ENCODE measurements around the gene SLPI. TPM values are rescaled to one million over a fixed set of nuclear protein-coding genes. Genes with fewer than 3 reads are reported as not detected.
A peak's percentile ranks its signal among the peaks of the same experiment; 100 is the strongest.

SLPI gene
- total RNA-seq, 2 experiments from 2014 or later = not detected

DNA sequence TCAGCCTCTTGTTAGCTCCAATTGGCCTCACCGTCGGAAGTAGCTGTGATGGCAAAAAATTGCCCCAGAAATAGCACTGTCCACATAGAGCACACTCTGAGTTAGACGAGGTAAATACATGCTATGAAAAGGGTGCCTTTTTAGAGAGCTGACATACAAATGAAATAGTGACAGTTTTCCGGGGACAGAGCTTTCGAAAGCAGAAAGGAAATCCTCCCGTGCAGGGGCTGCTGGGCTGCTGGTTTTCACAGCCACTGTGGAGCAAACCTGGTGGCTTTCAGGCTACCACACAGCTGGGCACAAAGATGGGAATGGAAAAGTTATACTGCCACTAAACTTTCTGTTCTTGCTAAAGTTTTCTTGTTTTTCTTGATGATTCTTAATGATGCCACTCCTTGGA lies 8.3 kb downstream of the SLPI start:
- Histone ChIP-seq H3K79me2 (ENCODE audit: insufficient read depth, low read depth, low read length) (no peaks in the 10 kb centered on the region), H3K4me2 (ENCODE audit: low read length) (no peak overlapping the region), H3K9me3 (ENCODE audit: low read length) (no peaks in the 10 kb centered on the region), H3K36me3 (ENCODE audit: insufficient read depth, low read length) (no peaks in the 10 kb centered on the region), H3K9me2 (ENCODE audit: insufficient read depth, low read length) (no peaks in the 10 kb centered on the region), H2AFZ (ENCODE audit: low read length) (no peak overlapping the region), H4K20me1 (ENCODE audit: insufficient read depth, low read length) (no peaks in the 10 kb centered on the region), H3K4me3 (ENCODE audit: low read depth, low read length, poor library complexity, severe bottlenecking) (no peak overlapping the region), H3K27ac (ENCODE audit: low read depth, low read length, poor library complexity, severe bottlenecking) (no peak overlapping the region), H3K4me1 (ENCODE audit: insufficient read depth, low read length, poor library complexity, severe bottlenecking) (no peaks in the 10 kb centered on the region)
- ChIA-PET POLR2A (no interaction called here), CTCF (ENCODE audit: unreplicated experiment) (no interaction called here)
- no peak for TF ChIP-seq EZH2phosphoT487 (IDR thresholded peaks at IDR 0.05; ENCODE audit: borderline replicate concordance, low read depth, low read length)
- intact Hi-C loops (cut with micrococcal nuclease; ENCODE audit: unreplicated experiment) = no loop called here
- BruUV-seq (replicated peaks) = no TSS peak
- no peak for DNase-seq (ENCODE audit: low spot score)

- no TSS peak for BruUV-seq (replicated peaks)
- CTCF ChIA-PET (ENCODE audit: unreplicated experiment) = no interaction called here
These were observed 16.2 kb downstream of the SLPI start for GRCh38 chr20:45238139-45238538.

DNA sequence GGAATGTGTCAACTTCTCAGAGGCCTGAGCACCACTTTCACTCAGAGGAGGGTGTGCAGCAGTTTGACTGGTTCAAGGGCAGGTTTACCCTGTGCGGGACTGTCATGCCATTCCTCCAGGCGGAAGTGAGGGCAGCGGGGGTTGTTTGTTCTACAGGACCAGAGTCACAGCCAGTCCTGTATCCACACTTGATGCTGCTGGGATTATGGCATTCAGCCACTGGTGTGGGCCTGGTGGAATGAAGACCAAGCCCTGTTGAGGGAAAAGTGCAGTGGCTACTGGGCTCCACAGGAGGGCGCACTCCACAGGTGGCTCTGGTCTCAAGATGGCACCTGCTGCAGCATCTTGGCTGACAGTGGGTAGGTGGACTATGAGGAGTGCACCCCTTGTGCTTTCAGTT lies 18.4 kb downstream of the SLPI start:
- CTCF ChIA-PET (ENCODE audit: unreplicated experiment) = no interaction called here

More at GRCh38 chr20:45238139-45238538, 16.2 kb downstream of the SLPI start:
- TF ChIP-seq EZH2phosphoT487 (IDR thresholded peaks at IDR 0.05; ENCODE audit: borderline replicate concordance, low read depth, low read length) = no peak
- no peak for TF ChIP-seq CTCF (conservative IDR thresholded peaks at IDR 0.05; ENCODE audit: low read length)
- Histone ChIP-seq H3K79me2 (ENCODE audit: insufficient read depth, low read depth, low read length) (no peaks in the 10 kb centered on the region), H2AFZ (ENCODE audit: low read length) (no peak overlapping the region), H3K27ac (ENCODE audit: low read depth, low read length, poor library complexity, severe bottlenecking) (no peak overlapping the region), H3K36me3 (ENCODE audit: insufficient read depth, low read length) (no peaks in the 10 kb centered on the region), H3K9me3 (ENCODE audit: low read length) (no peaks in the 10 kb centered on the region), H4K20me1 (ENCODE audit: insufficient read depth, low read length) (no peaks in the 10 kb centered on the region), H3K4me1 (ENCODE audit: insufficient read depth, low read length, poor library complexity, severe bottlenecking) (no peaks in the 10 kb centered on the region), H3K4me2 (ENCODE audit: low read length) (no peak overlapping the region), H3K4me3 (ENCODE audit: low read depth, low read length, poor library complexity, severe bottlenecking) (no peak overlapping the region), H3K9me2 (ENCODE audit: insufficient read depth, low read length) (no peaks in the 10 kb centered on the region)
- POLR2A ChIA-PET = no interaction called here
- intact Hi-C loops (cut with micrococcal nuclease; ENCODE audit: unreplicated experiment) = no loop called here
- no peak for DNase-seq (ENCODE audit: low spot score)

More for the DNA sequence above, 18.4 kb downstream of the SLPI start:
- no peaks in the 10 kb centered on the region for H4K20me1 ChIP-seq (ENCODE audit: insufficient read depth, low read length)
- no peak overlapping the region for H3K4me2 ChIP-seq (ENCODE audit: low read length)
- H3K36me3 ChIP-seq (ENCODE audit: insufficient read depth, low read length) = no peaks in the 10 kb centered on the region
- H2AFZ ChIP-seq (ENCODE audit: low read length) = no peak overlapping the region
- intact Hi-C loops (cut with micrococcal nuclease; ENCODE audit: unreplicated experiment) = no loop called here
- no peak for DNase-seq (ENCODE audit: low spot score)
- peak; percentile 71 for TF ChIP-seq CTCF (conservative IDR thresholded peaks at IDR 0.05; ENCODE audit: low read length)
- no peak for TF ChIP-seq EZH2phosphoT487 (IDR thresholded peaks at IDR 0.05; ENCODE audit: borderline replicate concordance, low read depth, low read length)
- no peak overlapping the region for H3K4me3 ChIP-seq (ENCODE audit: low read depth, low read length, poor library complexity, severe bottlenecking)
- H3K79me2 ChIP-seq (ENCODE audit: insufficient read depth, low read depth, low read length) = no peaks in the 10 kb centered on the region
- H3K9me2 ChIP-seq (ENCODE audit: insufficient read depth, low read length) = no peaks in the 10 kb centered on the region
- no peaks in the 10 kb centered on the region for H3K9me3 ChIP-seq (ENCODE audit: low read length)
- H3K4me1 ChIP-seq (ENCODE audit: insufficient read depth, low read length, poor library complexity, severe bottlenecking) = no peaks in the 10 kb centered on the region
- no peak overlapping the region for H3K27ac ChIP-seq (ENCODE audit: low read depth, low read length, poor library complexity, severe bottlenecking)
- BruUV-seq (replicated peaks) = no TSS peak
- POLR2A ChIA-PET = no interaction called here

Data from OCI-LY7 (cell line).